HG03378 (cell line): ENCODE data around the gene ANAPC5.
A peak's percentile ranks its signal among the peaks of the same experiment; 100 is the strongest.

Source experiments
- ATAC-seq: cut with Tn5 transposase; IDR thresholded peaks from one replicate; pipeline ENCODE4 v1.9.1; 2021; ENCODE audit warnings: mild to moderate bottlenecking, moderate library complexity; ENCODE audit not compliant: unreplicated experiment

ANAPC5 gene

DNA sequence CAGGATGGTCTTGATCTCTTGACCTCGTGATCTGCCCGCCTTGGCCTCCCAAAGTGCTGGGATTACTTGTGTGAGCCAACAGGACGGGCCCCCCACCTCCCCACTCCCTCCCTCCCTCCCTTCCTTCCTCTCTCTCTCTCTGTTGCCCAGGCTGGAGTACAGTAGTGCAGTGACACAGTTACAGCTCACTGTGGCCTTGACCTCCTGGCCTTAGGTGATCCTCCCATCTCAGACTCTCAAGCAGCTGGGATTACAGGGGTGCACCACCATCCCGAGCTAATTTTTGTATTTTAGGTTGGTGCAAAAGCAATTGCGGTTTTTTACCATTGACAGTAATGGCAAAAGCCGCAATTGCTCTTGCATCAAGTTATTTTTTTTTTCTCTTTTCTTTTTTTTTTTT lies 19.2 kb upstream of the ANAPC5 start:
- ATAC-seq: no peak

- ATAC-seq: no peak
Measured at GRCh38 chr12:121366063-121366459, 13.8 kb upstream of the ANAPC5 start.

DNA sequence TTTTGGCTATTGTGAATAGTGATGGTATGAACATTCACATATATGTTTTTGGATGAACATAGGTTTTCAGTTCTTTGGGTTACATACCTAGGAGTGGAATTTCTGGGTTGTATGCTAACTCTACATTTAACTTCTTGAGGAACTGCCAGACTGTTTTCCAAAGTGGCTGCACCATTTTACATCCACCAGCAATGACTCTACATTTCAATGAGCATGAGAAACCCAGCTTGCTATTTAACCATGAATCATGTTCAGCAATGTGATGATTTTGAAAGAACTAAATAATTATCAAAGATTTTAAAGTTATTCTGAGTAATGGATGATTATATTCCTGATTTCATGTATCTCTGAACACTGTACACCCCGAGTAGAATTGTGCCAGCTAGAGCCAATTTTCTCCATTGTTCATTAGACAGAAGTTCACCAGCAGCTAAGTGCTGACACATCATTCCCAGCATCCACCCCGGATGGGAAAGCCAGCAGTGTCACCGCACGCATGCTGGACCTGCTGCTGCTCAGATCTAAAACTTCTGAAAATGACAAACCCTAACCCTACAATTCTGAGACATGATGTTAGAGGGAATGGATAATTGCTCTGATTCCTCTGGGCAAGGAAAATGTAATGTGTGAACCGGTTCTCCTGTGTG lies 13.3 kb upstream of the ANAPC5 start:
- ATAC-seq: no peak

DNA sequence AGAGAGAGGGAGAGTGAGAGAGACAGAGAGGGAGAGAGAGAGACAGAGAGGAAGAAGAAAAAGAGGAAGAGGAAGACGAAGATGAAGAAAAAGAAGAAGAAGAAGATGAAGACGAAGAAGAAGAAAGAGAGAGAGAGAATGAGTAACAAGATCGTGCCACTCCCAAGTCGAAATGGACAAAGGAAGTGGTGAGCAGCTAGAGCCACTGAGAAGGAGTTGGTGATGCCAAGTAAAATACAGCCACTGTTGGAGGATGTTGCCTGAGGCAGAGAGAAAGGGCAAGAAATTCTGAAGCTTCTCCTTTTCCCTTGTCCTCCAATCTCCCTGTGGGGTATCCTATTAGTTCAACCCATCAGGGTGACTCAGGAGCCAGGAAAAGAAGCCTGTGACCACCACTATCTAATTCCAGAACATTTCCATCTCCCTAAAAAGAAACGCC lies 12.5 kb upstream of the ANAPC5 start:
- no peak for ATAC-seq

- no peak for ATAC-seq
Measured at GRCh38 chr12:121358073-121358472, 5.9 kb upstream of the ANAPC5 start.

DNA sequence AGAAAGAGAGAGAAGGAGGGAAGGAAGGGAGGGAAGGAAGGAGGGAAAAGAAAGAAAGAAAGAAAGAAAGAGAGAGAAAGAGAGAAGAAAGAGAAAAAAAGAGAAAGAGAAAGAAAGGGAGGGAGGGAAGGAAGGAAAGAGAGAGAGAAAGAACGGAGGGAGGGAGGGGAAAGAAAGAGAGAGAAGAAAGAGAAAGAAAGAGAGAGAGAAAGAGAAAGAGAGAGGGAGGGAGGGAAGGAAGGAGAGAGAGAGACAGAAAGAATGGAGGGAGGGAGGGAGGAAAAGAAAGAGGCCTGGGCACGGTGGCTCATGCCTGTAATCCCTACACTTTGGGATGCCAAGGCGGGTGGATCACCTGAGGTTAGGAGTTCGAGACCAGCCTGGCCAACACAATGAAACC lies 5.1 kb upstream of the ANAPC5 start:
- no peak for ATAC-seq

GRCh38 chr12:121356657-121357056 lies 4.4 kb upstream of the ANAPC5 start:
- no peak for ATAC-seq

GRCh38 chr12:121355818-121356217 lies 3.6 kb upstream of the ANAPC5 start:
- no peak for ATAC-seq

GRCh38 chr12:121352682-121353018 lies 439 bp upstream of the ANAPC5 start:
- no peak for ATAC-seq

- ATAC-seq: no peak
Measured at GRCh38 chr12:121346747-121347146, 5.5 kb downstream of the ANAPC5 start.

- ATAC-seq: no peak
Measured at GRCh38 chr12:121345151-121345815, 6.9 kb downstream of the ANAPC5 start.

- no peak for ATAC-seq
Measured at GRCh38 chr12:121344506-121344905, 7.7 kb downstream of the ANAPC5 start.

- no peak for ATAC-seq
Measured at GRCh38 chr12:121337416-121337815, 14.8 kb downstream of the ANAPC5 start.

GRCh38 chr12:121334513-121335343 lies 17.5 kb downstream of the ANAPC5 start:
- ATAC-seq: peak; percentile 47

GRCh38 chr12:121333747-121334146 lies 18.5 kb downstream of the ANAPC5 start:
- ATAC-seq: no peak

GRCh38 chr12:121331248-121331647 lies 21.0 kb downstream of the ANAPC5 start:
- no peak for ATAC-seq

DNA sequence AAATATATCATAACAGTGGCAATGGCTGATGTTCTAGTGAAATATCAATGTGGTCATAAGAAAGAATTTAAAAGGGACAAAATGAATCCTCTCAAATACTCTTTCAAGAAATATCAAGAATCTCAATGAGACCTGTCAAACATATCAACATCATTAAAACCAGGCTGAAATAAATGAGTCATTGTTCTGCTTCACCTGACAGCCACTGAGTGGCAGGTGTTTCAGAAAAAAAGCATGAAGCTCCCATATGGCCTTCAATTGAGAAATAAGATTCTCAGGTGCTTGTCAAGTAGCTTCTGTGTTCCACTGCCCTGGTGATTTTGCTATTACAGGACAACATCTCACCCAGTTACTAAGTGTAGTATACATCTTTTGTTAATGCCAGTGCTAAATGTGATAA lies 21.5 kb downstream of the ANAPC5 start:
- ATAC-seq: no peak

DNA sequence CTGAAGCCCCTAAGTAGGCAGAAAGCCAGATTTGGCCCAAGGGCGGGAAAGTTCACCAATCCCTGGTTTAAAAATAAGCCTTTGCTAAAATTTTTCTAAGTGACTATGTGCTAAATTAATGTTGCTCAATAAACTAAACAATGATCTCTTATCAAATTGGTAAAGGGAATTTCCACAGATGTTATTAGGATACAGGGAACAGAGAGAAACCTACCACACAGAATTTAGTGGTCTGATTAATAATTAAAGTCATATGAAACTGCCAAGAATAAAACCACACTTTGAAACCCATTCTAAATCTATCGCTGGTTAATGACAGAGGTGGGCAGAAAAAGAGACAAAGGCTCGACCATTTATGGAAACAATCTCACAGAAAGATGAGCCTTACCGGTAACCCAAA lies 22.0 kb downstream of the ANAPC5 start:
- no peak for ATAC-seq

- no peak for ATAC-seq
Measured at GRCh38 chr12:121328620-121329019, 23.6 kb downstream of the ANAPC5 start.

DNA sequence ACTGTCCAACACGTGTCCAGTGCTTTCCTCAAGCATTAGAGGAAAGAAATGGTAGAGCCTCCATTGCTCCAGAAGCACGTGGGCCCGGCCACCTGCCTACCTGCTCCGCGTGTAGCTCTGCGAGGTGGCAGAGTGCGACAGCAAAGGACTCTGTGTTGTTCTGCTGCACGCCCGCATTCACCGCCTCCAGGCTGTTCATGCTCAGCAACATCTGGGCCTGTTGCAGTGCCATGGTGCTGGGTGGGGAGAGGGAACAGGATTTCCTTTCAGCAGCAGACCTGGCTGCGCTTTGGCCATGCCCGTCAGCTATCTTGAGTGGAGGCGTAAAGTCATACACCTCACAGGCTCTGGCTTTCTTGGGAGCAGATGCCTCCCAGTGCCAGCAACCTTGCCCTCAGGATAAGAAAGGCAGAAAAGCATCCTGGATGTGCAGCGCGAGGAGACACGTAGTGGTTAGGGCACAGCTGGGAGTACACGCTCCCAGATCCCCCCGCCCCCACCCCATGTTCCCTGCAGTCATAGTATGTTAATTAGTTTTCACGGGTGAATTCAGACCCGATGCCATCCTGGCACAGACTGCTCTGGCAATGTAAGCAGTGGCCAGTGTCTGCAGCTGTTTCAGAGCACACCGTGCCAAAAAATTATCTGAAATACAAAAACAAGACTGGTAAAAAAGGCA lies 25.1 kb downstream of the ANAPC5 start:
- no peak for ATAC-seq

GRCh38 chr12:121325922-121326396 lies 26.3 kb downstream of the ANAPC5 start:
- no peak for ATAC-seq
